Keratinocyte (primary cell): Measurements from ENCODE around the gene TRDN. TPM values are rescaled to one million over a fixed set of nuclear protein-coding genes. Genes with fewer than 3 reads are reported as not detected.

Experiments
- DNase-seq: peaks from one replicate; pipeline ENCODE4 v3.0.0-alpha.2; 2011; ENCODE audit warnings: low read depth, missing footprints, low spot score
- FAIRE-seq: peaks from 2 replicates; lab custom pipeline; 2011; peaks lifted over from hg19 to GRCh38; lab: Jason Lieb, UNC
- H2AFZ ChIP-seq: 2 replicates; pipeline ENCODE4 v1.6.0; 2012; ENCODE audit warnings: low read length, control low read depth, inconsistent platforms; ENCODE audit not compliant: control insufficient read depth
- H3K27ac ChIP-seq: 2 replicates; pipeline ENCODE4 v1.5.1; 2011; ENCODE audit warnings: low read length; ENCODE audit not compliant: control insufficient read depth, insufficient read depth
- H3K27me3 ChIP-seq: 3 replicates; pipeline ENCODE4 v1.6.0; 2011; ENCODE audit warnings: low read length; ENCODE audit not compliant: control insufficient read depth, insufficient read depth; ENCODE audit errors: extremely low read depth
- H3K36me3 ChIP-seq, 2 experiments: 2 replicates in 1 of 2; 3 replicates in 1 of 2; pipeline ENCODE4 v1.5.1; 2011; ENCODE audit warnings: low read length in 2 of 2, mild to moderate bottlenecking in 1 of 2; ENCODE audit not compliant: control insufficient read depth in 2 of 2, insufficient read depth in 2 of 2; ENCODE audit errors: extremely low read depth in 1 of 2
- H3K4me1 ChIP-seq: 3 replicates; pipeline ENCODE4 v1.5.1; 2011; ENCODE audit warnings: low read length; ENCODE audit not compliant: control insufficient read depth, insufficient read depth; ENCODE audit errors: extremely low read depth
- H3K4me2 ChIP-seq: 3 replicates; pipeline ENCODE4 v1.6.0; 2011; ENCODE audit warnings: low read depth, low read length; ENCODE audit not compliant: control insufficient read depth, insufficient read depth; ENCODE audit errors: extremely low read depth
- H3K4me3 ChIP-seq, 3 experiments: fragments of 200-600 bp in 1 of 3; sonication (generic) in 1 of 3; 2 replicates in 2 of 3; 3 replicates in 1 of 3; pipeline ENCODE4 v1.5.1; 2011 to 2016; ENCODE audit warnings: low read length in 3 of 3, mild to moderate bottlenecking in 3 of 3, control low read depth in 2 of 3, inconsistent platforms in 1 of 3, low read depth in 1 of 3, mixed read lengths in 1 of 3, mixed run types in 1 of 3, moderate library complexity in 1 of 3; ENCODE audit not compliant: control insufficient read depth in 2 of 3, insufficient read depth in 2 of 3; ENCODE audit errors: extremely low read depth in 1 of 3
- H3K79me2 ChIP-seq: 2 replicates; pipeline ENCODE4 v1.6.0; 2012; ENCODE audit warnings: low read length; ENCODE audit not compliant: control insufficient read depth, insufficient read depth
- H3K9ac ChIP-seq: 3 replicates; pipeline ENCODE4 v1.6.0; 2011; ENCODE audit warnings: low read length; ENCODE audit not compliant: control insufficient read depth, insufficient read depth; ENCODE audit errors: extremely low read depth
- H3K9me1 ChIP-seq: 3 replicates; pipeline ENCODE4 v1.6.0; 2011; ENCODE audit warnings: low read length; ENCODE audit not compliant: control insufficient read depth, insufficient read depth; ENCODE audit errors: extremely low read depth
- H3K9me3 ChIP-seq: 2 replicates; pipeline ENCODE4 v1.5.1; 2012; ENCODE audit warnings: low read depth, low read length; ENCODE audit not compliant: control insufficient read depth
- H4K20me1 ChIP-seq: 3 replicates; pipeline ENCODE4 v1.6.0; 2011; ENCODE audit warnings: low read length; ENCODE audit not compliant: control insufficient read depth, insufficient read depth; ENCODE audit errors: extremely low read depth
- CTCF ChIP-seq, 3 experiments: IDR thresholded peaks in 1 of 3; conservative IDR thresholded peaks in 1 of 3; optimal IDR thresholded peaks in 1 of 3; 2 replicates in 2 of 3; 3 replicates in 1 of 3; pipeline versions ENCODE3 to v1.5.1; 2011; ENCODE audit warnings: low read length in 3 of 3, mild to moderate bottlenecking in 3 of 3, moderate library complexity in 2 of 3, control low read depth in 1 of 3, inconsistent platforms in 1 of 3; ENCODE audit not compliant: insufficient read depth in 2 of 3; ENCODE audit errors: extremely low read depth in 1 of 3
- EZH2 ChIP-seq: IDR thresholded peaks from one replicate; pipeline ENCODE4 v1.6.1; 2012; ENCODE audit warnings: inconsistent platforms, mild to moderate bottlenecking, low read length, moderate library complexity
- dilution Hi-C: fragments of 300-500 bp; cut with MboI; formaldehyde crosslinking; loops from one replicate; pipeline ENCODE4 v1.7.0; 2020; ENCODE audit warnings: low sequenced_read_pairs; ENCODE audit not compliant: extremely low pct_ligation_motif_present
- polyA plus RNA-seq, 5 experiments: library from polyadenylated mRNA; depleted of rRNA in 3 of 5; stranded (reverse) in 3 of 5; stranded (forward) in 1 of 5; unstranded in 1 of 5; fragments of >200 nt; gene quantifications; 1 replicate in 1 of 5; 2 replicates in 3 of 5; 3 replicates in 1 of 5; pipeline versions ENCODE4 v1.2.1 to v1.2.3, GENCODE V29; 2011 to 2012; ENCODE audit warnings: missing spikeins in 2 of 5, low read depth in 1 of 5, low replicate concordance in 1 of 5

The TRDN gene
- polyA plus RNA-seq, 1 donor (not counting 4 experiments of a cell fraction or from before 2014, with no cell fraction given): not detected

GRCh38 chr6:123546537-123546936 is 90.2 kb downstream of the TRDN start:
- Histone ChIP-seq H3K36me3 (no peaks in the 10 kb centered on the region), H4K20me1 (no peaks in the 10 kb centered on the region), H3K4me2 (no peak overlapping the region), H2AFZ (no peak overlapping the region), H3K4me3 (no peak overlapping the region), H3K9me1 (no peaks in the 10 kb centered on the region), H3K9ac (no peak overlapping the region), H3K27me3 (no peaks in the 10 kb centered on the region), H3K27ac (no peak overlapping the region), H3K4me1 (no peaks in the 10 kb centered on the region), H3K79me2 (no peaks in the 10 kb centered on the region), H3K9me3 (no peaks in the 10 kb centered on the region)
- TF ChIP-seq CTCF (optimal IDR thresholded peaks at IDR 0.05 in 1 of 3, IDR thresholded peaks at IDR 0.05 in 1 of 3, conservative IDR thresholded peaks at IDR 0.05 in 1 of 3; ENCODE audit: extremely low read depth in 1 of 3, insufficient read depth in 2 of 3, low read length in 3 of 3) (no peak), EZH2 (no peak)
- FAIRE-seq: no peak
- dilution Hi-C loops: no loop called here
- no peak for DNase-seq

- TF ChIP-seq EZH2: no peak
- TF ChIP-seq CTCF (optimal IDR thresholded peaks at IDR 0.05 in 1 of 3, IDR thresholded peaks at IDR 0.05 in 1 of 3, conservative IDR thresholded peaks at IDR 0.05 in 1 of 3; ENCODE audit: extremely low read depth in 1 of 3, insufficient read depth in 2 of 3, low read length in 3 of 3): no peak
- no peak for DNase-seq
- dilution Hi-C loops: no loop called here
Observed at GRCh38 chr6:123541462-123541861, 95.3 kb downstream of the TRDN start.

More at GRCh38 chr6:123541462-123541861, 95.3 kb downstream of the TRDN start:
- Histone ChIP-seq H3K9me1 (no peaks in the 10 kb centered on the region), H3K27me3 (no peaks in the 10 kb centered on the region), H3K4me1 (no peaks in the 10 kb centered on the region), H2AFZ (no peak overlapping the region), H3K9ac (no peak overlapping the region), H3K9me3 (no peaks in the 10 kb centered on the region), H3K36me3 (no peaks in the 10 kb centered on the region), H3K79me2 (no peaks in the 10 kb centered on the region), H3K4me2 (no peak overlapping the region), H3K4me3 (no peak overlapping the region), H3K27ac (no peak overlapping the region), H4K20me1 (no peaks in the 10 kb centered on the region)
- no peak for FAIRE-seq
